Muscle layer of colon (tissue), 2 donors: Measurements from ENCODE around the gene NR2C2.

Experiments used
- H3K27ac ChIP-seq: one replicate; pipeline ENCODE4 v1.7.0; 2013; ENCODE audit warnings: low read depth, mild to moderate bottlenecking, low read length, moderate library complexity
- H3K27me3 ChIP-seq, 2 donors: one replicate each; pipeline ENCODE4 v1.7.0; 2013; ENCODE audit warnings: low read length in 2 of 2, mild to moderate bottlenecking in 2 of 2; ENCODE audit not compliant: insufficient read depth in 2 of 2, control insufficient read depth in 1 of 2
- H3K36me3 ChIP-seq: one replicate; pipeline ENCODE4 v1.7.0; 2013; ENCODE audit warnings: mild to moderate bottlenecking, low read length; ENCODE audit not compliant: insufficient read depth
- H3K4me1 ChIP-seq: one replicate; pipeline ENCODE4 v1.7.0; 2013; ENCODE audit warnings: mild to moderate bottlenecking, low read length; ENCODE audit not compliant: insufficient read depth
- H3K4me3 ChIP-seq, 2 donors: one replicate each; pipeline ENCODE4 v1.7.0; 2013; ENCODE audit warnings: low read length in 2 of 2, low read depth in 1 of 2, mild to moderate bottlenecking in 1 of 2, moderate library complexity in 1 of 2
- H3K9ac ChIP-seq: one replicate; pipeline ENCODE4 v1.7.0; 2013; ENCODE audit warnings: low read length
- H3K9me3 ChIP-seq: one replicate; pipeline ENCODE4 v1.7.0; 2013; ENCODE audit warnings: mild to moderate bottlenecking, low read length
- donor health status: abdominal sarcoma.
- donor health status: Adenocarcinoma of cecum.

Gene NR2C2

GRCh38 chr3:15010664-15011063, 63.3 kb downstream of the NR2C2 start:
- Histone ChIP-seq H3K9ac (no peak overlapping the region), H3K4me3 (no peak overlapping the region), H3K27ac (no peak overlapping the region), H3K27me3 (no peaks in the 10 kb centered on the region), H3K4me1 (no peaks in the 10 kb centered on the region), H3K36me3 (peaks cover 49% of the 10 kb centered on the region), H3K9me3 (no peaks in the 10 kb centered on the region)

- Histone ChIP-seq H3K36me3 (peaks cover 48% of the 10 kb centered on the region), H3K27ac (no peak overlapping the region), H3K4me3 (no peak overlapping the region), H3K9me3 (no peaks in the 10 kb centered on the region), H3K4me1 (no peaks in the 10 kb centered on the region), H3K9ac (no peak overlapping the region), H3K27me3 (no peaks in the 10 kb centered on the region)
Observed at GRCh38 chr3:15011174-15011573, 63.8 kb downstream of the NR2C2 start.

GRCh38 chr3:15014606-15015328, 67.4 kb downstream of the NR2C2 start:
- H3K36me3 ChIP-seq = peaks cover 55% of the 10 kb centered on the region
- no peak overlapping the region for H3K27ac ChIP-seq
- H3K9ac ChIP-seq = no peak overlapping the region
- H3K27me3 ChIP-seq = no peaks in the 10 kb centered on the region
- no peak overlapping the region for H3K4me3 ChIP-seq
- H3K4me1 ChIP-seq = peaks cover 6% of the 10 kb centered on the region
- no peaks in the 10 kb centered on the region for H3K9me3 ChIP-seq

GRCh38 chr3:15015456-15015855, 68.1 kb downstream of the NR2C2 start:
- H3K27me3 ChIP-seq = no peaks in the 10 kb centered on the region
- no peaks in the 10 kb centered on the region for H3K9me3 ChIP-seq
- no peak overlapping the region for H3K27ac ChIP-seq
- H3K4me1 ChIP-seq = peaks cover 6% of the 10 kb centered on the region
- H3K36me3 ChIP-seq = peaks cover 62% of the 10 kb centered on the region
- no peak overlapping the region for H3K9ac ChIP-seq
- no peak overlapping the region for H3K4me3 ChIP-seq

GRCh38 chr3:15017191-15017590, 69.8 kb downstream of the NR2C2 start:
- Histone ChIP-seq H3K36me3 (peaks cover 69% of the 10 kb centered on the region), H3K4me3 (no peak overlapping the region)

GRCh38 chr3:15023249-15023648, 75.9 kb downstream of the NR2C2 start:
- Histone ChIP-seq H3K36me3 (peaks cover 74% of the 10 kb centered on the region), H3K9me3 (no peaks in the 10 kb centered on the region), H3K27ac (no peak overlapping the region), H3K27me3 (no peaks in the 10 kb centered on the region), H3K9ac (no peak overlapping the region), H3K4me1 (no peaks in the 10 kb centered on the region), H3K4me3 (no peak overlapping the region)

More at GRCh38 chr3:15017191-15017590, 69.8 kb downstream of the NR2C2 start:
- H3K4me1 ChIP-seq = peaks cover 6% of the 10 kb centered on the region
- H3K27me3 ChIP-seq = no peaks in the 10 kb centered on the region
- no peak overlapping the region for H3K27ac ChIP-seq
- no peaks in the 10 kb centered on the region for H3K9me3 ChIP-seq
- no peak overlapping the region for H3K9ac ChIP-seq

GRCh38 chr3:15023719-15024118, 76.3 kb downstream of the NR2C2 start:
- H3K27ac ChIP-seq = no peak overlapping the region
- H3K4me3 ChIP-seq = no peak overlapping the region
- peaks cover 79% of the 10 kb centered on the region for H3K36me3 ChIP-seq
- no peak overlapping the region for H3K9ac ChIP-seq
- H3K9me3 ChIP-seq = no peaks in the 10 kb centered on the region
- H3K4me1 ChIP-seq = no peaks in the 10 kb centered on the region
- H3K27me3 ChIP-seq = no peaks in the 10 kb centered on the region

- H3K36me3 ChIP-seq = peaks cover 75% of the 10 kb centered on the region
- H3K4me3 ChIP-seq = no peak overlapping the region
Observed at GRCh38 chr3:15029625-15030024, 82.2 kb downstream of the NR2C2 start.

GRCh38 chr3:15032650-15033049, 85.3 kb downstream of the NR2C2 start:
- no peaks in the 10 kb centered on the region for H3K27me3 ChIP-seq
- no peak overlapping the region for H3K27ac ChIP-seq
- H3K4me3 ChIP-seq = no peak overlapping the region
- H3K4me1 ChIP-seq = no peaks in the 10 kb centered on the region
- peaks cover 76% of the 10 kb centered on the region for H3K36me3 ChIP-seq
- H3K9me3 ChIP-seq = no peaks in the 10 kb centered on the region
- H3K9ac ChIP-seq = no peak overlapping the region

More at GRCh38 chr3:15029625-15030024, 82.2 kb downstream of the NR2C2 start:
- H3K27me3 ChIP-seq = no peaks in the 10 kb centered on the region
- no peaks in the 10 kb centered on the region for H3K9me3 ChIP-seq
- H3K27ac ChIP-seq = no peak overlapping the region
- no peaks in the 10 kb centered on the region for H3K4me1 ChIP-seq
- H3K9ac ChIP-seq = no peak overlapping the region

- Histone ChIP-seq H3K27ac (no peak overlapping the region), H3K9me3 (no peaks in the 10 kb centered on the region), H3K9ac (no peak overlapping the region), H3K27me3 (no peaks in the 10 kb centered on the region), H3K4me1 (no peaks in the 10 kb centered on the region), H3K4me3 (no peak overlapping the region), H3K36me3 (peaks cover 77% of the 10 kb centered on the region)
Observed at GRCh38 chr3:15033103-15033502, 85.7 kb downstream of the NR2C2 start.

GRCh38 chr3:15038306-15038705, 90.9 kb downstream of the NR2C2 start:
- Histone ChIP-seq H3K36me3 (peaks cover 73% of the 10 kb centered on the region), H3K27ac (no peak overlapping the region), H3K27me3 (no peaks in the 10 kb centered on the region)

GRCh38 chr3:15040844-15041243, 93.5 kb downstream of the NR2C2 start:
- H3K27ac ChIP-seq = no peak overlapping the region
- no peaks in the 10 kb centered on the region for H3K9me3 ChIP-seq
- H3K27me3 ChIP-seq = no peaks in the 10 kb centered on the region
- no peaks in the 10 kb centered on the region for H3K4me1 ChIP-seq
- no peak overlapping the region for H3K9ac ChIP-seq
- peaks cover 74% of the 10 kb centered on the region for H3K36me3 ChIP-seq
- no peak overlapping the region for H3K4me3 ChIP-seq

More at GRCh38 chr3:15038306-15038705, 90.9 kb downstream of the NR2C2 start:
- H3K4me3 ChIP-seq = no peak overlapping the region
- H3K9ac ChIP-seq = no peak overlapping the region
- no peaks in the 10 kb centered on the region for H3K4me1 ChIP-seq
- H3K9me3 ChIP-seq = no peaks in the 10 kb centered on the region
